ENCODE results near the gene ADAMTS17.
"Not testable (repeated sequence)": the region's sequence is repeated elsewhere in the genome, so short reads cannot be mapped to it uniquely, and the experiment has no call there.

Gene ADAMTS17
- 5.0 to 18.6 reads per million in 2 donors for total RNA-seq

- peak; percentile 91 for DNase-seq
Observed at GRCh38 chr15:100341750-100342560, at the start of gene ADAMTS17. TSS of gene ADAMTS17 (minus strand) at chr15:100341975. CDS start at chr15:100341899, 76 bp downstream.

- DNase-seq: no peak
Observed at GRCh38 chr15:100385300-100386050, 43.7 kb upstream of the ADAMTS17 start.

GRCh38 chr15:100384108-100384410, 42.3 kb upstream of the ADAMTS17 start:
- no peak for DNase-seq

GRCh38 chr15:100383302-100384107, 41.7 kb upstream of the ADAMTS17 start:
- DNase-seq: no peak

GRCh38 chr15:100373942-100374341, 32.2 kb upstream of the ADAMTS17 start:
- DNase-seq: no peak

- DNase-seq: no peak
Observed at GRCh38 chr15:100373120-100373896, 31.5 kb upstream of the ADAMTS17 start.

GRCh38 chr15:100372739-100373119, 31.0 kb upstream of the ADAMTS17 start:
- DNase-seq: no peak

GRCh38 chr15:100355342-100355741, 13.6 kb upstream of the ADAMTS17 start:
- no peak for DNase-seq

- DNase-seq: no peak
Observed at GRCh38 chr15:100353449-100353848, 11.7 kb upstream of the ADAMTS17 start.

GRCh38 chr15:100350434-100351226, 8.9 kb upstream of the ADAMTS17 start:
- DNase-seq: no peak

- DNase-seq: peak; percentile 83
Observed at GRCh38 chr15:100349696-100350433, 8.1 kb upstream of the ADAMTS17 start.

GRCh38 chr15:100349321-100349695, 7.5 kb upstream of the ADAMTS17 start:
- DNase-seq: no peak

- DNase-seq: no peak
Observed at GRCh38 chr15:100348578-100348977, 6.8 kb upstream of the ADAMTS17 start.

GRCh38 chr15:100346866-100347512, 5.2 kb upstream of the ADAMTS17 start:
- no peak for DNase-seq

- no peak for DNase-seq
Observed at GRCh38 chr15:100345438-100345837, 3.7 kb upstream of the ADAMTS17 start.

GRCh38 chr15:100343251-100343650, 1.5 kb upstream of the ADAMTS17 start:
- DNase-seq: no peak

GRCh38 chr15:100341239-100341749, 481 bp downstream of the ADAMTS17 start:
- DNase-seq: no peak

GRCh38 chr15:100340721-100341238, 995 bp downstream of the ADAMTS17 start:
- no peak for DNase-seq

GRCh38 chr15:100339999-100340398, 1.8 kb downstream of the ADAMTS17 start:
- no peak for DNase-seq

GRCh38 chr15:100339451-100339850, 2.3 kb downstream of the ADAMTS17 start:
- DNase-seq: not testable (repeated sequence)
